ENCODE measurements around the gene LRRC40.

GRCh38 chr1:70227439-70227838, 22.1 kb upstream of the LRRC40 start:
- TF ChIP-seq CTCF (conservative IDR thresholded peaks at IDR 0.05 in 1 of 2, IDR thresholded peaks at IDR 0.05 in 1 of 2; ENCODE audit: extremely low read depth in 1 of 2, insufficient read depth in 1 of 2, low read depth in 1 of 2, low read length in 2 of 2) (no peak), EZH2 (IDR thresholded peaks at IDR 0.05; ENCODE audit: borderline replicate concordance, low read length) (no peak)

Data from mammary epithelial cell (primary cell).